Stomach smooth muscle (tissue), 2 donors: ENCODE results near the gene ZNF880.

Experiments used
- H3K27ac ChIP-seq: one replicate; pipeline ENCODE4 v1.7.0; 2013; ENCODE audit warnings: mild to moderate bottlenecking, low read length, inconsistent platforms
- H3K27me3 ChIP-seq, 2 donors: one replicate each; pipeline ENCODE4 v1.7.0; 2013; ENCODE audit warnings: low read length in 2 of 2; ENCODE audit not compliant: insufficient read depth in 2 of 2, control insufficient read depth in 1 of 2
- H3K36me3 ChIP-seq, 2 donors: one replicate each; pipeline ENCODE4 v1.7.0; 2013; ENCODE audit warnings: low read length in 2 of 2; ENCODE audit not compliant: control insufficient read depth in 2 of 2, insufficient read depth in 2 of 2
- H3K4me1 ChIP-seq: one replicate; pipeline ENCODE4 v1.7.0; 2013; ENCODE audit warnings: low read length; ENCODE audit not compliant: control insufficient read depth, insufficient read depth
- H3K4me3 ChIP-seq, 2 donors: one replicate each; pipeline ENCODE4 v1.7.0; 2013; ENCODE audit warnings: low read length in 2 of 2
- H3K9ac ChIP-seq, 2 donors: one replicate each; pipeline ENCODE4 v1.7.0; 2013; ENCODE audit warnings: low read length in 2 of 2, mild to moderate bottlenecking in 1 of 2
- H3K9me3 ChIP-seq, 2 donors: one replicate each; pipeline ENCODE4 v1.7.0; 2013; ENCODE audit warnings: low read length in 2 of 2; ENCODE audit not compliant: control insufficient read depth in 2 of 2
- donor health status: healthy.
- donor health status: Pancreatic carcinoma.

The ZNF880 gene

DNA sequence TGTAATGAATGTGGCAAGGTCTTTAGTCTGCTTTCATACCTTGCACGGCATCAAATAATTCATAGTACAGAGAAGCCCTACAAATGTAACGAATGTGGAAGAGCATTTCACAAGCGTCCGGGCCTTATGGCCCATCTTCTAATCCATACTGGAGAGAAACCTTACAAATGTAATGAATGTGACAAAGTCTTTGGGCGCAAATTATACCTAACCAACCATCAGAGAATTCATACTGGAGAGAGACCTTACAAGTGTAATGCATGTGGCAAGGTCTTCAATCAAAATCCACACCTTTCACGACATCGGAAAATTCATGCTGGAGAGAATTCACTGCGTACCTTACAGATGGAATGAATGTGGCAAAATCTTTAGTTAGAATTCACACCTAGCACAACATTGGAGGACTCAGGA is 3.3 kb upstream of the ZNF880 start:
- Histone ChIP-seq H3K4me3 (no peak overlapping the region), H3K27me3 (no peaks in the 10 kb centered on the region), H3K36me3 (peaks cover 10 to 15% of the 10 kb centered on the region in 2 donors), H3K27ac (no peak overlapping the region), H3K9ac (no peak overlapping the region), H3K9me3 (peaks cover 13 to 19% of the 10 kb centered on the region in 2 donors), H3K4me1 (no peaks in the 10 kb centered on the region)

DNA sequence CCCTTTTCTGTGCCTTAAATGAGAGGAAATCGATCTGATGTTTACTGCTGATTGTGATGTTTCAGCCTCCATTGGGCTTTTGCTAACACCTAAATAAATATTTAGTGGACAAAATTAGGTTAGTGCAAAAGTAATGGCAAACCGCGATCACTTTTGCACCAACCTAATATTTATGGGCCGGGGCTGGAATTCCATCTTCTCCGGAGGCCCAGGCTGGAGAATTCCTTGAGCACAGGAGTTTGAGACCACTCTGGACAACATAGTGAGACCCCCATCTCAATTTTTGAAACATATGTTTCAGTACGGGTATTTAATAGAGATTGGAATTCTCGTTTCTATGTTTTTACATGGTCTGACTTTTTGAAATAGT is 603 bp downstream of the ZNF880 start:
- Histone ChIP-seq H3K4me1 (no peaks in the 10 kb centered on the region), H3K9me3 (peaks cover 10 to 15% of the 10 kb centered on the region in 2 donors), H3K4me3 (peak overlapping the region; percentile 92 to 98), H3K9ac (peak overlapping the region; percentile 98 to 99), H3K36me3 (peaks cover 22 to 23% of the 10 kb centered on the region in 2 donors), H3K27ac (peak overlapping the region; percentile 96), H3K27me3 (no peaks in the 10 kb centered on the region)

DNA sequence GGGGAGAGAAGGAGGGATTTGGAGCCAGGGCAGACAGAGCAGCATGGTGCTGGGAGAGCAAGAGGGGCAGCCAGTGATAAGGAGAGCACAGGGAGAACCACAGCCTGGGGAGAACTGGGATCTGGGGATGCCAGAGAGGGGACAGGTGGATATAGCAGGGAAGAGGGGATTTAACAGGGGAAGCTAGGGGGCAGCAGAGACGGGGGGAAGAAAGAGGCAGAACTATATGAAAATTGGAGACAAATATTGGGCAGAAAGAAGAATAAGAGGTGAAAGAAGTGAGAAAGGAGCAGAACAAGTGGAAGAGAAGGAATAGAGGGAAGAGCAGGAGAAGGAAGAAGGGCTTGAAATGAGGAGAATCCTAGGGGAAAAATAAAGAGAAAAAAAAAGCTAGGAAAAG is 21.4 kb downstream of the ZNF880 start:
- Histone ChIP-seq H3K27me3 (no peaks in the 10 kb centered on the region), H3K9me3 (peaks cover 3 to 13% of the 10 kb centered on the region in 2 donors), H3K36me3 (peaks cover 10 to 17% of the 10 kb centered on the region in 2 donors), H3K4me3 (no peak overlapping the region), H3K4me1 (no peaks in the 10 kb centered on the region), H3K9ac (no peak overlapping the region), H3K27ac (no peak overlapping the region)

DNA sequence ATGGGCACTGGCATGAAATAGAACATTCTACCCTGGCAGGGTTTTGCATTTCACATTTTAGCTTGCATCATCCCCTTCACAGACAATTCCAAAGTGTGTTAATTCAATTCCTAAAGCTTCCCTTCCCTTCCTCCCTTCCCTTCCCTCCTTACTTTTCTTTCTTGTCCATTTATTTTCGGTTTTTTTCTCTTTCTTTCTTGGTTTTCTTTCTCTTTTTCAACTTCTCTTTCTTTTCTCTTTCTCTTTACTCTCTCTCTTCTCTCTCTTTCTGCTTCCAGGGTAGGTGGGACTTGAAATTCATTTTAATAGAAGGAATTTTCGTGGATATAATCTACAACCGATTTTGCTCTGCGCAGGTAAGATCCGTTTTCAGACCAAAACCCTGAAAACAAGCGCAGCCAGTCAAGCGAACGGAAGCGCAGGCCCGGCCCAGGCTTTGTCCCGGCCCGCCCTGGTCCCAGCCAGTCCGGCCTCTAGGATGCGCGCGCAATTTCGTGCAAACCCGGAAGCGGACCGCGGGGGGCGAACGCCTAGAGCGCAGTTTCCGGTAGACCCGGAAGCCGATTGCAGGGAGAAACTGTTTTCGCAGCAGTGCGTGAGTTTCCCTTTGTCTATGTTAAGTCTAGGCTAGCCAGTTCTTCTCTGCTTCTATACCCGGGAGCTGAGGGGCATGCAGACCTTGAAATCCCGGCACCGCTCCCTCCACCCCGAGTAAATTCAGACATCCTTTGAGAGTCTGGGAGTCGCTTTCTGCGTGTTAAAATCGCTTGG is 27.8 kb downstream of the ZNF880 start, which contains the start of gene ZNF528:
Gene ZNF528, plus strand, starts transcription at position 540 of the 771 bp plus-strand sequence. CDS start 4,165 bp downstream, outside the sequence.
- peaks cover 3 to 8% of the 10 kb centered on the region in 2 donors for H3K9me3 ChIP-seq
- H3K36me3 ChIP-seq, result peaks cover 20 to 34% of the 10 kb centered on the region in 2 donors

DNA sequence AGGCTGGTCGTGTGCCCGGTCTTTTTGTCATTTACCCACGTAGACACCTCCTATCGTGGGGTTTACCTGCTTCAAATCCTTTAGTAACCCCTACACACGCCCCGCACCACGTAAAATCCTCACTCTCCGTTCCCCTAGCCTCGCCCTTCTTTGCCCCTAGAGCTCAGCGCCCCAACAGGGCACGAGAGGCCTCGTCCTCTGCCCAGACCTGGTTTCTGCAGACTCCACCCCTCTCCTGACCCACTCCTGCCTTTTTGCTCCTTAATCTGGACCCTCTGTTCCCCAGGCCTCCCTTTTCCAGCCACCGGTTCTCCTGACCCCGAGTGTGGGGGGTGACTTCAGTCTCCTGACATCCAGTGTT is 28.3 kb downstream of the ZNF880 start:
- H3K9me3 ChIP-seq, result peaks cover 3 to 9% of the 10 kb centered on the region in 2 donors
- peaks cover 21 to 40% of the 10 kb centered on the region in 2 donors for H3K36me3 ChIP-seq
- peak overlapping the region; percentile 55 for H3K27ac ChIP-seq
- H3K9ac ChIP-seq, result peak overlapping the region; percentile 89 to 91
- H3K4me1 ChIP-seq, result peaks cover 12% of the 10 kb centered on the region
- no peaks in the 10 kb centered on the region for H3K27me3 ChIP-seq
- peak overlapping the region; percentile 97 to 98 for H3K4me3 ChIP-seq

More for the DNA sequence above, 27.8 kb downstream of the ZNF880 start, which contains the start of gene ZNF528:
- H3K9ac ChIP-seq, result peak within 1 kb of the TSS; percentile 89 to 91
- peak within 1 kb of the TSS; percentile 55 for H3K27ac ChIP-seq
- peaks cover 12% of the 10 kb centered on the region for H3K4me1 ChIP-seq
- no peaks in the 10 kb centered on the region for H3K27me3 ChIP-seq
- peak within 1 kb of the TSS; percentile 97 to 98 for H3K4me3 ChIP-seq

DNA sequence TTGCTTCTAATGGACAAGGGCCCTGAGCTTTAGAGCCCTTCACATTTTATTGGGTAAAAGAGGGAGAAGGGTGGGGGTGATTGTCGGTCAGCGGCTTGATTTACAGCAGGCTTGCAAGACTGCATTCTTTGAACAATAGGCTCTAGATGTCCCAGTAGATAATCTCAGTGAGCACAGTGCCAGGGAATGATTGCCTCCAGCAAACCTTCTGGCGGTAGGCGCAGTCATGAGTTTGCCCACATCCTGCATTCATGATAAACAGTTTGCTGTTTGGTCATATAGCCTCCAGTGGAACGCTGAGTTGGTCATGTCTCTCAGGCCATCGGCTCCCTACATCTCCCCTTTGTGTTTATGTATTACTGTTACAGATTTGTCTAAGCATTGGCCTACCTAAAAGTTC is 40.6 kb downstream of the ZNF880 start:
- Histone ChIP-seq H3K9ac (no peak overlapping the region), H3K27me3 (no peaks in the 10 kb centered on the region), H3K4me3 (no peak overlapping the region), H3K9me3 (peaks cover 35 to 44% of the 10 kb centered on the region in 2 donors), H3K27ac (no peak overlapping the region), H3K36me3 (peaks cover 78 to 85% of the 10 kb centered on the region in 2 donors), H3K4me1 (no peaks in the 10 kb centered on the region)

DNA sequence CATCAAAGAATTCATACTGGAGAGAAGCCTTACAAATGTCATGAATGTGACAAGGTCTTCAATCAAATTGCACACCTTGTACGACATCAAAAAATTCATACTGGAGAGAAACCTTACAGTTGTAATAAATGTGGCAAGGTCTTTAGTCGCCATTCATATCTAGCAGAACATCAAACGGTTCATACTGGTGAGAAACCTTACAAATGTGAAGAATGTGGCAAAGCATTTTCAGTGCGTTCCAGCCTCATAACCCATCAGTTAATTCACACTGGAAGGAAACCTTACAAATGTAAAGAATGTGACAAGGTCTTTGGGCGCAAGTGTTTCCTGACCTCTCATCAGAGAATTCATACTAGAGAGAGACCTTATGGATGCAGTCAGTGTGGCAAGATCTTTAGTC is 46.0 kb downstream of the ZNF880 start:
- Histone ChIP-seq H3K9me3 (peaks cover 57 to 69% of the 10 kb centered on the region in 2 donors), H3K9ac (no peak overlapping the region), H3K4me1 (no peaks in the 10 kb centered on the region), H3K36me3 (peaks cover 33 to 34% of the 10 kb centered on the region in 2 donors), H3K4me3 (no peak overlapping the region), H3K27ac (no peak overlapping the region), H3K27me3 (no peaks in the 10 kb centered on the region)

DNA sequence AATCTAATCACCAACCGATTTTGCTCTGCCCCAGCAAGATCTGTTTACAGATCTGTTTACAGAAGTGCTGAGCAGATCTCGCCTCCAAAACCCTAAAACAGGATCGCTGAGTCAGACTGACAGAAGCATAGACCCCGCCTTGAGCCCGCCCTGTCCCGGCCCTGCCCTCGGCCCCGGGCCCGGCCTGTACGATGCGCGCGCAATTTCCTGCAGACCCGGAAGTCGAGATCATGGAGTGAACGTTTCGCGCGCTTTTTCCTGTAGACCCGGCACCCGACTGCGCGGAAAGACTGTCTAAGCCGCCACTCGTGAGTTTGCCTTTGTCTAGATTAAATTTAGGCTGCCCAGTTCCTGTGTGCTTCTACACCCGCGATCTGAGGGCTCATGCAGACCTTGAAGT is 59.2 kb downstream of the ZNF880 start, which contains the start of gene ZNF534:
Gene ZNF534, plus strand, starts transcription at position 212 of the 400 bp plus-strand sequence. CDS start 2,327 bp downstream, outside the sequence.
- Histone ChIP-seq H3K4me1 (no peaks in the 10 kb centered on the region), H3K9me3 (peaks cover 10 to 22% of the 10 kb centered on the region in 2 donors), H3K36me3 (peaks cover 4 to 9% of the 10 kb centered on the region in 2 donors), H3K27ac (no peak within 1 kb of the TSS), H3K27me3 (no peaks in the 10 kb centered on the region), H3K9ac (no peak within 1 kb of the TSS), H3K4me3 (no peak within 1 kb of the TSS)
